ENCODE data around the gene PCDHA13. TPM values are rescaled to one million over a fixed set of nuclear protein-coding genes. Genes with fewer than 3 reads are reported as not detected.

PCDHA13 gene
- polyA plus RNA-seq, 1 donor (not counting 4 experiments of a cell fraction or from before 2014, with no cell fraction given), result 0.04 TPM

DNA sequence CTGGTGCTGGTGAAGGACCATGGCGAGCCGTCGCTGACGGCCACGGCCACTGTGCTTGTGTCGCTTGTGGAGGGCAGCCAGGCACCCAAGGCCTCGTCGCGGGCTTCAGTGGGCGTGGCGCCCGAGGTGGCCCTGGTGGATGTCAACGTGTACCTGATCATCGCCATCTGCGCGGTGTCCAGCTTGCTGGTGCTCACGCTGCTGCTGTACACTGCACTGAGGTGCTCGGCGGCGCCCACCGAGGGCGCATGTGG lies 24.0 kb upstream of the PCDHA13 start:
- dilution Hi-C loops (cut with MboI; ENCODE audit: extremely low pct_ligation_motif_present, low sequenced_read_pairs), result no loop called here

DNA sequence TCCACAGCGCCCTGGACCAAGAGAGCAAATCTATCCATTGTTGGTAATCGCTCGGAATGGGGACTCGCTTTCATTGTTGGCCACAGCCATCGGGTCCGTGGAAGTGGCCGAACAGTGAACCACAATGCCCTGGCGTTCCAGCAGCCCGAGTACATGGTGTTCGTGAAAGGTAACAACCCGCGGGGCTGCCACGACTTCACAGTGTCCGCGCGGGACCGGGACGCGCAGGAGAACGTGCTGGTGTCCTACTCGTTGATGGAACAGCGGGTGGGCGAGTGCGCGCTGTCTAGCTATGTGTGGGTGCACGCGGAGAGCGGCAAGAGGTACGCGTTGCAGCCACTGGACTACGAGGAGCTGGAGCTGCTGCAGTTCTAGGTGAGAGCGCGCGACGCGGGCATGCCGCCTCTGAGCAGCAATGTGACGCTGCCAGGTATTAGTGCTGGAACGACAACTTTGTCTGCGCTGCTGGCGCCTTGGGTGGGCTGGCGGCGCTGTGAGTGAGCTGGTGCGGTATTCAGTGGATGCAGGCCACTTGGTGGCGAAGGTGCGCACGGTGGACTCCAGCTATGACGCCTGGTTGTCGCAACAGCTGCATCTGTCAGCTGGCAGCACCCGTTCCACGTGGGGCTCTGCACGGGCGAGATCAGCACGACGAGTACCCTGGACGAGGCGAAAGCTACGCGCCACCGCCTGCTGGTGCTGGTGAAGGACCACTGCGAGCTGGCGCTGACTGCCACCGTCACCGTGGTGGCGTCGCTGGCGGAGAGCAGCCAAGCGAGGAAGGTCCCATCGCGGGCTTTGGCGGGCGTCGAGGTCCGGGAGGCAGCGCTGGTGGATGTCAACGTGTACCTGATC lies 19.3 kb upstream of the PCDHA13 start:
- Histone ChIP-seq H3K9me1 (ENCODE audit: control insufficient read depth, extremely low read depth, insufficient read depth, low read length) (no peaks in the 10 kb centered on the region), H4K20me1 (ENCODE audit: control insufficient read depth, extremely low read depth, insufficient read depth, low read length) (no peaks in the 10 kb centered on the region), H3K27ac (ENCODE audit: control insufficient read depth, insufficient read depth, low read length) (no peak overlapping the region), H3K4me1 (ENCODE audit: control insufficient read depth, extremely low read depth, insufficient read depth, low read length) (no peaks in the 10 kb centered on the region), H2AFZ (ENCODE audit: control insufficient read depth, low read length) (no peak overlapping the region), H3K27me3 (ENCODE audit: control insufficient read depth, extremely low read depth, insufficient read depth, low read length) (no peaks in the 10 kb centered on the region), H3K36me3 (ENCODE audit: control insufficient read depth in 2 of 2, extremely low read depth in 1 of 2, insufficient read depth in 2 of 2, low read length in 2 of 2) (no peaks in the 10 kb centered on the region), H3K4me3 (ENCODE audit: control insufficient read depth in 2 of 3, extremely low read depth in 1 of 3, insufficient read depth in 2 of 3, low read depth in 1 of 3, low read length in 3 of 3) (no peak overlapping the region), H3K4me2 (ENCODE audit: control insufficient read depth, extremely low read depth, insufficient read depth, low read depth, low read length) (no peak overlapping the region), H3K9ac (ENCODE audit: control insufficient read depth, extremely low read depth, insufficient read depth, low read length) (no peak overlapping the region), H3K79me2 (ENCODE audit: control insufficient read depth, insufficient read depth, low read length) (no peaks in the 10 kb centered on the region), H3K9me3 (ENCODE audit: control insufficient read depth, low read depth, low read length) (peaks cover 12% of the 10 kb centered on the region)
- DNase-seq (ENCODE audit: low read depth, low spot score) (no peak), FAIRE-seq (no peak)
- TF ChIP-seq, protein P1, sequence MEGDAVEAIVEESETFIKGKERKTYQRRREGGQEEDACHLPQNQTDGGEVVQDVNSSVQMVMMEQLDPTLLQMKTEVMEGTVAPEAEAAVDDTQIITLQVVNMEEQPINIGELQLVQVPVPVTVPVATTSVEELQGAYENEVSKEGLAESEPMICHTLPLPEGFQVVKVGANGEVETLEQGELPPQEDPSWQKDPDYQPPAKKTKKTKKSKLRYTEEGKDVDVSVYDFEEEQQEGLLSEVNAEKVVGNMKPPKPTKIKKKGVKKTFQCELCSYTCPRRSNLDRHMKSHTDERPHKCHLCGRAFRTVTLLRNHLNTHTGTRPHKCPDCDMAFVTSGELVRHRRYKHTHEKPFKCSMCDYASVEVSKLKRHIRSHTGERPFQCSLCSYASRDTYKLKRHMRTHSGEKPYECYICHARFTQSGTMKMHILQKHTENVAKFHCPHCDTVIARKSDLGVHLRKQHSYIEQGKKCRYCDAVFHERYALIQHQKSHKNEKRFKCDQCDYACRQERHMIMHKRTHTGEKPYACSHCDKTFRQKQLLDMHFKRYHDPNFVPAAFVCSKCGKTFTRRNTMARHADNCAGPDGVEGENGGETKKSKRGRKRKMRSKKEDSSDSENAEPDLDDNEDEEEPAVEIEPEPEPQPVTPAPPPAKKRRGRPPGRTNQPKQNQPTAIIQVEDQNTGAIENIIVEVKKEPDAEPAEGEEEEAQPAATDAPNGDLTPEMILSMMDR (optimal IDR thresholded peaks at IDR 0.05 in 1 of 3, IDR thresholded peaks at IDR 0.05 in 1 of 3, conservative IDR thresholded peaks at IDR 0.05 in 1 of 3; ENCODE audit: extremely low read depth in 1 of 3, insufficient read depth in 2 of 3, low read length in 3 of 3), result no peak
- no peak for TF ChIP-seq EZH2 (IDR thresholded peaks at IDR 0.05; ENCODE audit: low read length)
- dilution Hi-C loops (cut with MboI; ENCODE audit: extremely low pct_ligation_motif_present, low sequenced_read_pairs), result no loop called here

More for the DNA sequence above, 24.0 kb upstream of the PCDHA13 start:
- no peak overlapping the region for H3K4me2 ChIP-seq (ENCODE audit: control insufficient read depth, extremely low read depth, insufficient read depth, low read depth, low read length)
- TF ChIP-seq, protein P1 (optimal IDR thresholded peaks at IDR 0.05 in 1 of 3, IDR thresholded peaks at IDR 0.05 in 1 of 3, conservative IDR thresholded peaks at IDR 0.05 in 1 of 3; ENCODE audit: extremely low read depth in 1 of 3, insufficient read depth in 2 of 3, low read length in 3 of 3), result no peak
- TF ChIP-seq EZH2 (IDR thresholded peaks at IDR 0.05; ENCODE audit: low read length), result no peak
- no peaks in the 10 kb centered on the region for H3K4me1 ChIP-seq (ENCODE audit: control insufficient read depth, extremely low read depth, insufficient read depth, low read length)
- DNase-seq (ENCODE audit: low read depth, low spot score), result no peak
- no peaks in the 10 kb centered on the region for H3K9me1 ChIP-seq (ENCODE audit: control insufficient read depth, extremely low read depth, insufficient read depth, low read length)
- peaks cover 17% of the 10 kb centered on the region for H3K9me3 ChIP-seq (ENCODE audit: control insufficient read depth, low read depth, low read length)
- H3K4me3 ChIP-seq (ENCODE audit: control insufficient read depth in 2 of 3, extremely low read depth in 1 of 3, insufficient read depth in 2 of 3, low read depth in 1 of 3, low read length in 3 of 3), result no peak overlapping the region
- H4K20me1 ChIP-seq (ENCODE audit: control insufficient read depth, extremely low read depth, insufficient read depth, low read length), result no peaks in the 10 kb centered on the region
- no peak for FAIRE-seq
- no peaks in the 10 kb centered on the region for H3K27me3 ChIP-seq (ENCODE audit: control insufficient read depth, extremely low read depth, insufficient read depth, low read length)
- no peaks in the 10 kb centered on the region for H3K79me2 ChIP-seq (ENCODE audit: control insufficient read depth, insufficient read depth, low read length)
- no peak overlapping the region for H2AFZ ChIP-seq (ENCODE audit: control insufficient read depth, low read length)
- no peak overlapping the region for H3K27ac ChIP-seq (ENCODE audit: control insufficient read depth, insufficient read depth, low read length)
- no peak overlapping the region for H3K9ac ChIP-seq (ENCODE audit: control insufficient read depth, extremely low read depth, insufficient read depth, low read length)
- no peaks in the 10 kb centered on the region for H3K36me3 ChIP-seq (ENCODE audit: control insufficient read depth in 2 of 2, extremely low read depth in 1 of 2, insufficient read depth in 2 of 2, low read length in 2 of 2)
